Neuronal stem cell (in vitro differentiated cells): ENCODE measurements around the gene FER.
"Not testable (repeated sequence)": the region's sequence is repeated elsewhere in the genome, so short reads cannot be mapped to it uniquely, and the experiment has no call there.

Experiments
- DNase-seq: peaks from one replicate; pipeline ENCODE4 v3.0.0-alpha.2; 2013; ENCODE audit warnings: low spot score
- H2AFZ ChIP-seq: one replicate; pipeline ENCODE4 v1.6.1; 2013; ENCODE audit warnings: mild to moderate bottlenecking, low read length, inconsistent platforms
- H2AK5ac ChIP-seq: 2 replicates; pipeline ENCODE4 v1.6.1; 2013; ENCODE audit warnings: low read depth, mild to moderate bottlenecking, inconsistent platforms, low read length, moderate library complexity, mixed read lengths
- H2BK120ac ChIP-seq: 2 replicates; pipeline ENCODE4 v1.6.1; 2013; ENCODE audit warnings: low read depth, mild to moderate bottlenecking, inconsistent platforms, low read length, moderate library complexity, mixed read lengths
- H2BK12ac ChIP-seq: one replicate; pipeline ENCODE4 v1.6.1; 2013; ENCODE audit warnings: low read length, inconsistent platforms
- H2BK15ac ChIP-seq: 2 replicates; pipeline ENCODE4 v1.6.1; 2013; ENCODE audit warnings: mild to moderate bottlenecking, low read length, inconsistent platforms, mixed read lengths
- H2BK5ac ChIP-seq: one replicate; pipeline ENCODE4 v1.6.1; 2013; ENCODE audit warnings: inconsistent platforms, mild to moderate bottlenecking, low read length, moderate library complexity
- H3K14ac ChIP-seq: one replicate; pipeline ENCODE4 v1.6.1; 2013; ENCODE audit warnings: low read length, inconsistent platforms
- H3K18ac ChIP-seq: 2 replicates; pipeline ENCODE4 v1.6.1; 2013; ENCODE audit warnings: low read length, inconsistent platforms
- H3K23ac ChIP-seq: 2 replicates; pipeline ENCODE4 v1.6.1; 2013; ENCODE audit warnings: low read depth, mild to moderate bottlenecking, mixed read lengths, low read length, inconsistent platforms; ENCODE audit not compliant: poor library complexity
- H3K27ac ChIP-seq: replicated peaks from 3 replicates; pipeline ENCODE4 v1.5.1; 2013; ENCODE audit warnings: low read length, inconsistent platforms
- H3K27me3 ChIP-seq, 3 experiments: 2 replicates each; pipeline ENCODE4 v1.6.1; 2013; ENCODE audit warnings: low read length in 3 of 3, mild to moderate bottlenecking in 2 of 3, inconsistent platforms in 1 of 3, low read depth in 1 of 3, mixed read lengths in 1 of 3, moderate library complexity in 1 of 3; ENCODE audit not compliant: control insufficient read depth in 3 of 3, insufficient read depth in 3 of 3
- H3K36me3 ChIP-seq, 2 donors: replicated peaks in 1 of 2; 2 replicates each; pipeline ENCODE4 v1.6.1; 2013; ENCODE audit warnings: low read length in 2 of 2; ENCODE audit not compliant: control insufficient read depth in 2 of 2, insufficient read depth in 2 of 2
- H3K4ac ChIP-seq: 2 replicates; pipeline ENCODE4 v1.6.1; 2013; ENCODE audit warnings: inconsistent platforms, mild to moderate bottlenecking, low read length, moderate library complexity
- H3K4me1 ChIP-seq, 2 donors: 1 replicate in 1 of 2; 2 replicates in 1 of 2; pipeline ENCODE4 v1.6.1; 2013; ENCODE audit warnings: low read length in 2 of 2, low read depth in 1 of 2; ENCODE audit not compliant: control insufficient read depth in 2 of 2, insufficient read depth in 1 of 2
- H3K4me2 ChIP-seq: one replicate; pipeline ENCODE4 v1.6.1; 2013; ENCODE audit warnings: mild to moderate bottlenecking, low read length, inconsistent platforms; ENCODE audit not compliant: insufficient read depth, poor library complexity, severe bottlenecking
- H3K4me3 ChIP-seq, 2 donors: 2 replicates each; pipeline ENCODE4 v1.5.1; 2013; ENCODE audit warnings: low read length in 2 of 2, mild to moderate bottlenecking in 2 of 2, inconsistent platforms in 1 of 2, moderate library complexity in 1 of 2
- H3K79me1 ChIP-seq: one replicate; pipeline ENCODE4 v1.6.1; 2013; ENCODE audit warnings: low read depth, mild to moderate bottlenecking, inconsistent platforms, low read length, moderate library complexity
- H3K9ac ChIP-seq: one replicate; pipeline ENCODE4 v1.6.1; 2013; ENCODE audit warnings: mild to moderate bottlenecking, low read depth, low read length, inconsistent platforms; ENCODE audit not compliant: poor library complexity
- H3K9me3 ChIP-seq, 2 donors: replicated peaks in 1 of 2; 2 replicates each; pipeline versions ENCODE3 to v1.6.1; 2013; ENCODE audit warnings: low read length in 2 of 2, mild to moderate bottlenecking in 2 of 2, inconsistent platforms in 1 of 2, low read depth in 1 of 2, mixed read lengths in 1 of 2, moderate library complexity in 1 of 2; ENCODE audit not compliant: control insufficient read depth in 2 of 2, insufficient read depth in 1 of 2
- H4K8ac ChIP-seq: one replicate; pipeline ENCODE4 v1.6.1; 2013; ENCODE audit warnings: low read depth, mild to moderate bottlenecking, inconsistent platforms, low read length, moderate library complexity
- H4K91ac ChIP-seq: one replicate; pipeline ENCODE4 v1.6.1; 2013; ENCODE audit warnings: low read length, low read depth, mild to moderate bottlenecking, inconsistent platforms; ENCODE audit not compliant: poor library complexity
- WGBS, 2 donors: extraction: QIAGEN DNeasy Blood & Tissue Kit; methylation state at CpG; one replicate each; pipeline ENCODE4 v1.1.7; 2013; ENCODE audit warnings: missing lambda C conversion rate in 2 of 2, mixed read lengths in 1 of 2; ENCODE audit not compliant: insufficient read length in 2 of 2, insufficient replicate concordance in 1 of 2; ENCODE audit errors: extremely low coverage in 2 of 2; 5-methylcytosine and 5-hydroxymethylcytosine counted together

The FER gene

DNA sequence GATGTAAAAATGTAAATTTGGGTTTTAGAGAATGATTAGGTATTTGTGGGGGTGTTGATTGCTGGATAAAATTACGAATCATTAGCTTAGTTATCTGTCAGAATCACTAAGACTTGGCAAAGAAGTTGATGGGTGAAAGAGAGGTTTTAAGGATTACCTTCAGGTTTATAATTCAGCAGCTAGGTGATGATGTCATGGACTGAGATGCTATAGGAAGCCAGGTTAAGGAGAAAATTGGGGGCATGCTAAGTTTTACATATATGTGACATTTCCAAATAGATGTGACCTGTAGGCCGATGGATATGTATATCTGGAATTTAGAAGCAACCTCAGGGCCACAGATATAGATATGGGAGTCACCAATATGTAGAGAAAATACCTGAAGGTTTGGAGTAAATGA lies 228.0 kb downstream of the FER start:
- Histone ChIP-seq H2AFZ (no peak overlapping the region), H3K18ac (no peak overlapping the region), H2BK5ac (no peak overlapping the region), H3K9ac (no peak overlapping the region), H3K27ac (no peak overlapping the region), H3K36me3 (peaks cover 0 to 3% of the 10 kb centered on the region in 2 donors), H4K8ac (no peak overlapping the region), H3K9me3 (no peaks in the 10 kb centered on the region), H2BK15ac (no peak overlapping the region), H4K91ac (no peak overlapping the region), H3K4ac (no peak overlapping the region), H3K79me1 (no peaks in the 10 kb centered on the region), H3K4me3 (no peak overlapping the region), H3K27me3 (no peaks in the 10 kb centered on the region), H3K4me1 (no peaks in the 10 kb centered on the region), H3K23ac (no peak overlapping the region), H2BK12ac (no peak overlapping the region), H3K4me2 (no peak overlapping the region), H2AK5ac (no peak overlapping the region), H3K14ac (no peak overlapping the region), H2BK120ac (no peak overlapping the region)
- DNase-seq: no peak
- 100% methylated on average over 1 of the region's 2 CpGs; no CpG with 5 or more reads in 1 of the 2 donors for WGBS, 2 donors

DNA sequence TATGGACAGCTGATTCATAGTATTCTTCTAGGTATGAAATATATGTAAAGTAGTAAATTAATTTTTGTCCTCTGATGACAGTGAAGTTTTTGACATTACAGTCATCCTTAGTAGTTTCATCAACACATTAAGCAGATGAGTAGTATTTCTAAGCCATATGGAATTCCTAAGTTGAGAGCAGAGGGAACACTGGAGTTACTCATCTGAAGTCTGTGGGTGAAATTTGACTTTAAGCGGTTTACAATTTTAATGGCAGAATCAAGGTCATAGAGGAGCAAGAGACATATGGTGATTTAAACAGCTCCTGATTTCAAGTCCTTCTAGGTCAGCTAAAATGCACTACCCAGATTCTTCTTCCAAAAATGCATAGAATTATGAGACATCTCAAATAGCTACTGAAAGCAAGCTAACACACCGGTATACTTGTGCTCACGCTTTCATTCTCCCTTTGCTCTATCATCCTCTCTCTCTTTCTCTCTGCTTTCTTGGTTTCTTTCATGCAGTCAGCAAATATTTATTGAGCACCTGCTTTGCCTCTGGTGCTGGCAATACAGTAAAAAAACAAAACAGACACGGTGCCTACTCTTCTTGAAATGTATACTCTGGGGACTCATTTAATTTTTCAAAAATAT lies 235.9 kb downstream of the FER start:
- no peak overlapping the region for H2BK12ac ChIP-seq
- H2BK120ac ChIP-seq: no peak overlapping the region
- no peak overlapping the region for H3K27ac ChIP-seq
- peaks cover 0 to 5% of the 10 kb centered on the region in 2 donors for H3K9me3 ChIP-seq
- no peak overlapping the region for H3K14ac ChIP-seq
- H3K9ac ChIP-seq: no peak overlapping the region
- no peak overlapping the region for H3K4ac ChIP-seq
- no peak overlapping the region for H3K4me2 ChIP-seq
- H2AK5ac ChIP-seq: no peak overlapping the region
- no peak overlapping the region for H3K4me3 ChIP-seq
- no peak overlapping the region for H2BK5ac ChIP-seq
- no peak overlapping the region for H4K91ac ChIP-seq
- no peaks in the 10 kb centered on the region for H3K79me1 ChIP-seq
- no peaks in the 10 kb centered on the region for H3K4me1 ChIP-seq
- no peak overlapping the region for H4K8ac ChIP-seq
- no peak overlapping the region for H2AFZ ChIP-seq
- no CpG with 5 or more reads among the region's 4 CpGs for WGBS, 2 donors
- no peak for DNase-seq
- no peak overlapping the region for H3K18ac ChIP-seq
- H3K23ac ChIP-seq: no peak overlapping the region
- no peaks in the 10 kb centered on the region for H3K27me3 ChIP-seq
- H2BK15ac ChIP-seq: no peak overlapping the region
- no peaks in the 10 kb centered on the region for H3K36me3 ChIP-seq

DNA sequence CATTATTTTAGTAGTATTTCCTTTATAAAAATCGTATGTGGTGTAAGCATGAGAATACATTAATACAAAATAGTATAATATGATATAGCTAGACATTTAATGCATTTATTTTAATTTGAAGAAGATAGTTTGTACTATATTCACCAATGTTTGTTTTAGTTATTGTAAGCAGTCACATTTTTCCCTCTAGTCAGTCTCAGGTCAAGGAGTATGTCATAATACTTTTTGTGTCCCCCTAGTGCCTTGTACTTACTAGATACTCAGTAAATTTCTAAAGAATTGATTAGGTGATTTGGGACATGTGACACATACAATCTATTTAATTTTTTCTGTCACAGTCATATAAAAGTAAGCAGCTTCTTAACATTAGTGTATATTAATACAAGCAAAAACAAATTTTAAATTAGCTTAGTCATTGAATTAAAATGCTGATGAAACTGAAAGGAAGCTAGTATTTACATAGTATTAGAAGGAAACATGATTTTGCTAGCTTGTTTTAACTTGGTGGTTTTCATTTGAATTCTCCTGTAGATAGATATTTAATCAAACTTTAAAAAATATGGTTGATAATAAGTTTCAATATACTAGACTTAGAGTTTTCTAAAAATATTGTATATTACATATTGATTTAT lies 242.2 kb downstream of the FER start:
- no peak overlapping the region for H4K8ac ChIP-seq
- H2BK120ac ChIP-seq: no peak overlapping the region
- DNase-seq: no peak
- H3K79me1 ChIP-seq: no peaks in the 10 kb centered on the region
- H3K4ac ChIP-seq: no peak overlapping the region
- H2BK12ac ChIP-seq: no peak overlapping the region
- peaks cover 1 to 12% of the 10 kb centered on the region in 2 donors for H3K9me3 ChIP-seq
- H2BK5ac ChIP-seq: no peak overlapping the region
- H3K36me3 ChIP-seq: no peaks in the 10 kb centered on the region
- WGBS, 2 donors: no CpG with 5 or more reads among the region's 1 CpG
- H3K23ac ChIP-seq: no peak overlapping the region
- H3K4me3 ChIP-seq: no peak overlapping the region
- H3K18ac ChIP-seq: no peak overlapping the region
- H3K27me3 ChIP-seq: no peaks in the 10 kb centered on the region
- H3K4me2 ChIP-seq: no peak overlapping the region
- H2BK15ac ChIP-seq: no peak overlapping the region
- H3K14ac ChIP-seq: no peak overlapping the region
- H4K91ac ChIP-seq: no peak overlapping the region
- no peaks in the 10 kb centered on the region for H3K4me1 ChIP-seq
- no peak overlapping the region for H3K27ac ChIP-seq
- no peak overlapping the region for H2AFZ ChIP-seq
- H2AK5ac ChIP-seq: no peak overlapping the region
- H3K9ac ChIP-seq: no peak overlapping the region

DNA sequence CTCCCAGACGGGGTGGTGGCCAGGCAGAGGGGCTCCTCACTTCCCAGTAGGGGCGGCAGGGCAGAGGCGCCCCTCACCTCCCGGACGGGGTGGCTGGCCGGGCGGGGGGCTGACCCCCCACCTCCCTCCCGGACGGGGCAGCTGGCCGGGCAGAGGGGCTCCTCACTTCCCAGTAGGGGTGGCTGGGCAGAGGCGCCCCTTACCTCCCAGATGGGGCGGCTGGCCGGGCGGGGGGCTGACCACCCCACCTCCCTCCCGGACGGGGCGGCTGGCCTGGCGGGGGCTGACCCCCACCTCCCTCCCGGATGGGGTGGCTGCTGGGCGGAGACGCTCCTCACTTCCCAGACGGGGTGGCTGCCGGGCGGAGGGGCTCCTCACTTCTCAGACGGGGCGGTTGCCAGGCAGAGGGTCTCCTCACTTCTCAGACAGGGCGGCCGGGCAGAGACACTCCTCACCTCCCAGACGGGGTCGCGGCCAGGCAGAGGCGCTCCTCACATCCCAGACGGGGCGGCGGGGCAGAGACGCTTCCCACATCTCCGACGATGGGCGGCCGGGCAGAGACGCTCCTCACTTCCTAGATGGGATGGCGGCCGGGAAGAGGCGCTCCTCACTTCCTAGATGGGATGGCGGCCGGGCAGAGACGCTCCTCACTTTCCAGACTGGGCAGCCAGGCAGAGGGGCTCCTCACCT lies 244.8 kb downstream of the FER start:
- H3K27me3 ChIP-seq, H4K8ac ChIP-seq, H3K36me3 ChIP-seq, H2BK15ac ChIP-seq, H2BK120ac ChIP-seq, H3K4me3 ChIP-seq, H2BK5ac ChIP-seq, H2BK12ac ChIP-seq, H3K4me1 ChIP-seq, H3K4me2 ChIP-seq, H3K79me1 ChIP-seq, DNase-seq, H3K18ac ChIP-seq, H3K9ac ChIP-seq, H3K23ac ChIP-seq, H3K14ac ChIP-seq, H2AFZ ChIP-seq, H4K91ac ChIP-seq, H3K27ac ChIP-seq, H2AK5ac ChIP-seq, H3K4ac ChIP-seq, H3K9me3 ChIP-seq: not testable (repeated sequence)
- WGBS, 2 donors: no CpG with 5 or more reads among the region's 47 CpGs
